Measurements from ENCODE around the gene DDI1. TPM values are rescaled to one million over a fixed set of nuclear protein-coding genes. Genes with fewer than 3 reads are reported as not detected.

DDI1 gene
- total and polyA plus RNA-seq, 4 donors = not detected

Other genes starting within 250 kb of the DDI1 start
- gene PDGFD, start 127.5 kb downstream of the DDI1 start, total RNA-seq = 10 to 100 TPM; 32.7 to 34.2 TPM
- gene PDGFD, start 127.5 kb downstream of the DDI1 start, polyA plus RNA-seq (ENCODE audit: insufficient read length in 2 of 2) = 10 to 100 TPM; 10.0 to 11.4 TPM